Colonic mucosa (tissue), 4 donors: ENCODE measurements around the gene INKA1. TPM values are rescaled to one million over a fixed set of nuclear protein-coding genes. Genes with fewer than 3 reads are reported as not detected.

ENCODE experiments used
- DNase-seq: peaks from one replicate; pipeline ENCODE4 v3.0.0-alpha.2; 2020
- H3K27ac ChIP-seq: fragments of 200-600 bp; one replicate; pipeline ENCODE4 v1.8.0; 2021
- H3K27me3 ChIP-seq: fragments of 200-600 bp; one replicate; pipeline ENCODE4 v1.8.0; 2021
- H3K36me3 ChIP-seq: fragments of 200-600 bp; one replicate; pipeline ENCODE4 v1.8.0; 2021
- H3K4me1 ChIP-seq: fragments of 200-600 bp; one replicate; pipeline ENCODE4 v1.8.0; 2021; ENCODE audit warnings: mild to moderate bottlenecking
- H3K4me3 ChIP-seq: fragments of 200-600 bp; one replicate; pipeline ENCODE4 v1.8.0; 2021
- H3K9ac ChIP-seq, 2 donors: one replicate each; pipeline ENCODE4 v1.7.0; 2013; ENCODE audit warnings: control low read depth in 2 of 2, low read depth in 2 of 2, low read length in 2 of 2
- H3K9me3 ChIP-seq: fragments of 200-600 bp; one replicate; pipeline ENCODE4 v1.8.0; 2021
- CTCF ChIP-seq: fragments of 200-600 bp; IDR thresholded peaks from one replicate; pipeline ENCODE4 v1.8.0; 2022; ENCODE audit warnings: antibody characterized with exemption, mild to moderate bottlenecking
- intact Hi-C: fragments of 100-400 bp; cut with DNase I; formaldehyde crosslinking; loops from one replicate; pipeline ENCODE4 v1.14.1; 2022
- total RNA-seq, 2 donors: library from RNA; stranded (reverse); fragmentation: NEBNext Ultra II Directional in 1 of 2; extraction: Animal tissue kit (Norgen Biotek cat#: 25700) in 1 of 2; gene quantifications; one replicate each; pipeline ENCODE4 v1.2.1, GENCODE V29; 2021
- donor health status: healthy.
- donor health status: DM: no; HTN: no; CAD: no.
- donor health status: DM: no; HTN: no; CAD: no.

INKA1 gene
- total RNA-seq, 2 donors from 2014 or later = 0.57 to 0.88 TPM

DNA sequence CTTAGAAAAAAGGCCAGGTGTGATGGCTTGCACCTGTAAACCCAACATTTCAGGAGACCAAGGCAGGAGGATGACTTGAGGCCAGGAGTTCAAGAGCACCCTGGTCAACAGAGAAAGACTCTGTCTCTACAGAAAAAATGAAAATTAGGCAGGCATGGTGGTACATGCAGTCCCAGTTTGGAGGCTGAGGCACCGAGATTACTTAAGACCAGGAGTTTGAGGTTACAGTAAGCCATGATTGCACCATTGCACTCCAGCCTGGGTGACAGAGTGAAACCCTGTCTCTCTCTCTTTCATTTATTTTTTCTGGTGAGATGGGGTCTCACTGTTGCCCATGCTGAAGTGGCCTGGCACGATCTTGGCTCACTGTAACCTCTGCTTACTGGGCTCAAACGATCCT, 41.4 kb upstream of the INKA1 start:
- intact Hi-C loops = no loop called here
- TF ChIP-seq CTCF = no peak
- H3K4me3 ChIP-seq = no peak overlapping the region

DNA sequence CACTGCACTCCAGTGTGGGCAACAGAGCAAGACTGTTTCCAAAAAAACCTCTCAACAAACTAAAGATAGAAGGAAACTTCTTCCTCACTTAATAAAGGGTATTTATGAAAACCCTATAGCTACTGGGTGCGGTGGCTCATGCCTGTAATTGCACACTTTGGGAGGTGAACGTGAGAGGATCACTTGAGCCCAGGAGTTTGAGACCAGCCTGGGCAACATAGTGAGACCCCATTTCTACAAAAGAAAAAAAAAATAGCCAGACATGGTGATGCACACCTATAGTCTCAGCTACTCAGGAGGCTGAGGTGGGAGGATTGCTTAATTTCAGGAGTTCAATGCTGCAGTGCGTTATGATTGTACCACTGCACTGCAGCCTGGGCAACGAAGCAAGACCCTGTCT, 39.1 kb upstream of the INKA1 start:
- H3K27me3 ChIP-seq = no peaks in the 10 kb centered on the region
- H3K9ac ChIP-seq = no peak overlapping the region
- intact Hi-C loops = no loop called here

More for the DNA sequence above, 41.4 kb upstream of the INKA1 start:
- Histone ChIP-seq H3K27me3 (no peaks in the 10 kb centered on the region), H3K9ac (no peak overlapping the region), H3K4me1 (no peaks in the 10 kb centered on the region), H3K9me3 (no peaks in the 10 kb centered on the region), H3K27ac (no peak overlapping the region), H3K36me3 (no peaks in the 10 kb centered on the region)
- no peak for DNase-seq

DNA sequence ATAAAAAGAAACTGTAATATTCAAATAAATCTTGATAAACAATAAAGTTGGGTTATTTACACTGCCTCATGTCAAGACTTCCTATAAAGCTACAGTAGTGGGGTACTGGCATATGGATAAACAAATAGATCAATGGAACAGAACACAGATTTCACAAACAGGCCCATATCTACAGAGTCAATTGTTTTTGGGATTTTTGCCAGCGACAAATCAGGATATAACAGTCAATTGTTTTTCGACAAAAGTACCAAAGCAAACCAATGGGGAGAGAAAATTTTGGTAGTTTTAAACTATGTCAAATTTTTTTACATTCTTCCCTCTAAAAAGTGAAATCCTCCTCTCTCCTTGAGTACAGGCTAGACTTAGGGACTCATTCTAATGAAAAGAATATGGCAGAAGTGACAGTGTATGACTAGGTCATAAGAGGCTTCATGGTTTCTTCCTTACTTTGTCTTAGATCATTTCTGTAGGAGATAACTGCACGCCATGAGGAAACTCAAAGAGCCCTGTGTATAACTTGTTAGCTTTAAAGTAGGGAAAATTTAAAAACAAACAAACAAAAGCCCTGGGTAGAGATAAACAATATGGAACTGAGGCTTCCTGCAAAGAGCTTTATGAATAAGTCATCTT, 33.7 kb upstream of the INKA1 start:
- H3K9ac ChIP-seq = no peak overlapping the region
- TF ChIP-seq CTCF = no peak
- H3K27me3 ChIP-seq = no peaks in the 10 kb centered on the region
- intact Hi-C loops = no loop called here
- no peaks in the 10 kb centered on the region for H3K4me1 ChIP-seq
- H3K9me3 ChIP-seq = no peaks in the 10 kb centered on the region
- no peak overlapping the region for H3K27ac ChIP-seq
- H3K36me3 ChIP-seq = no peaks in the 10 kb centered on the region
- H3K4me3 ChIP-seq = no peak overlapping the region
- no peak for DNase-seq

More for the DNA sequence above, 39.1 kb upstream of the INKA1 start:
- H3K9me3 ChIP-seq = no peaks in the 10 kb centered on the region
- no peak for TF ChIP-seq CTCF
- no peaks in the 10 kb centered on the region for H3K36me3 ChIP-seq
- H3K4me3 ChIP-seq = no peak overlapping the region
- H3K27ac ChIP-seq = no peak overlapping the region
- no peaks in the 10 kb centered on the region for H3K4me1 ChIP-seq
- DNase-seq = no peak

- Histone ChIP-seq H3K4me1 (no peaks in the 10 kb centered on the region), H3K27me3 (no peaks in the 10 kb centered on the region), H3K27ac (no peak overlapping the region), H3K4me3 (no peak overlapping the region), H3K36me3 (no peaks in the 10 kb centered on the region), H3K9me3 (no peaks in the 10 kb centered on the region), H3K9ac (no peak overlapping the region)
- no peak for TF ChIP-seq CTCF
- no peak for DNase-seq
- intact Hi-C loops = no loop called here
Observed at GRCh38 chr3:49769926-49770325, 33.1 kb upstream of the INKA1 start.

GRCh38 chr3:49771340-49771938, 31.6 kb upstream of the INKA1 start:
- intact Hi-C loops = no loop called here
- no peaks in the 10 kb centered on the region for H3K9me3 ChIP-seq
- H3K4me1 ChIP-seq = no peaks in the 10 kb centered on the region
- no peak overlapping the region for H3K9ac ChIP-seq
- H3K4me3 ChIP-seq = no peak overlapping the region
- H3K27ac ChIP-seq = no peak overlapping the region
- H3K27me3 ChIP-seq = no peaks in the 10 kb centered on the region
- no peaks in the 10 kb centered on the region for H3K36me3 ChIP-seq
- DNase-seq = no peak
- no peak for TF ChIP-seq CTCF
